DOHH2 (cell line): Measurements from ENCODE around the gene HIVEP1.

Experiments
- EZH2phosphoT487 ChIP-seq: fragments of 200-600 bp; sonication (generic); IDR thresholded peaks from 2 replicates; pipeline ENCODE4 v1.6.1; 2017; ENCODE audit warnings: borderline replicate concordance, mild to moderate bottlenecking, antibody characterized with exemption, low read length, moderate library complexity, mixed read lengths
- TF ChIP-seq, protein P1 (sequence below): fragments of 200-600 bp; sonication (generic); IDR thresholded peaks from one replicate; pipeline ENCODE4 v1.5.1; 2014; ENCODE audit warnings: antibody characterized with exemption, mild to moderate bottlenecking, low read depth, low read length; ENCODE audit not compliant: poor library complexity, severe bottlenecking

DNA sequence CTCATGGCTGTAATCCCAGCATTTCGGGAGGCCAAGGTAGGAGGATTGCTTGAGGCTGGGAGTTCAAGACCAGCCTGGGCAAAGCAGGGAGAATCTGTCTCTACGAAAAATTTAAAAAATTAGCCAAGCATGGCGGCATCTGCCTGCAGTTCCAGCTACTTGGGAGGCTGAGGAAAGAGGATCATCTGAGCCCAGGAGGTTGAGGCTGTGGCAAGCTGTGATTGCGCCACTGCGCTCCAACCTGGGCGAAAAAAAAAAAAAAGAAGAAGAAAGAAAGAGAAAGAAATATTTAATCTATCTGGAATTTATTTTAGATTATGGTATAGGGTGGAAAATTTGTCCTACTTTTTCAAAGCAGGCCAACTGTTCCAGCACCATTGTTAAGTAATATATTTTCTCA, 32.2 kb upstream of the HIVEP1 start:
- TF ChIP-seq, protein P1, sequence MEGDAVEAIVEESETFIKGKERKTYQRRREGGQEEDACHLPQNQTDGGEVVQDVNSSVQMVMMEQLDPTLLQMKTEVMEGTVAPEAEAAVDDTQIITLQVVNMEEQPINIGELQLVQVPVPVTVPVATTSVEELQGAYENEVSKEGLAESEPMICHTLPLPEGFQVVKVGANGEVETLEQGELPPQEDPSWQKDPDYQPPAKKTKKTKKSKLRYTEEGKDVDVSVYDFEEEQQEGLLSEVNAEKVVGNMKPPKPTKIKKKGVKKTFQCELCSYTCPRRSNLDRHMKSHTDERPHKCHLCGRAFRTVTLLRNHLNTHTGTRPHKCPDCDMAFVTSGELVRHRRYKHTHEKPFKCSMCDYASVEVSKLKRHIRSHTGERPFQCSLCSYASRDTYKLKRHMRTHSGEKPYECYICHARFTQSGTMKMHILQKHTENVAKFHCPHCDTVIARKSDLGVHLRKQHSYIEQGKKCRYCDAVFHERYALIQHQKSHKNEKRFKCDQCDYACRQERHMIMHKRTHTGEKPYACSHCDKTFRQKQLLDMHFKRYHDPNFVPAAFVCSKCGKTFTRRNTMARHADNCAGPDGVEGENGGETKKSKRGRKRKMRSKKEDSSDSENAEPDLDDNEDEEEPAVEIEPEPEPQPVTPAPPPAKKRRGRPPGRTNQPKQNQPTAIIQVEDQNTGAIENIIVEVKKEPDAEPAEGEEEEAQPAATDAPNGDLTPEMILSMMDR = no peak
- TF ChIP-seq EZH2phosphoT487 = no peak
